Neuron (in vitro differentiated cells): ENCODE results near the gene MED27.

Experiments
- H2AFZ ChIP-seq: one replicate; pipeline ENCODE4 v1.6.1; 2013; ENCODE audit warnings: low read depth, mild to moderate bottlenecking, inconsistent platforms, low read length, moderate library complexity
- H3K27me3 ChIP-seq: one replicate; pipeline ENCODE4 v1.6.1; 2013; ENCODE audit warnings: low read length; ENCODE audit not compliant: insufficient read depth
- H3K36me3 ChIP-seq: one replicate; pipeline ENCODE4 v1.6.1; 2013; ENCODE audit warnings: low read length; ENCODE audit not compliant: insufficient read depth
- H3K4me1 ChIP-seq: one replicate; pipeline ENCODE4 v1.6.1; 2013; ENCODE audit warnings: low read length; ENCODE audit not compliant: insufficient read depth
- H3K4me3 ChIP-seq: 2 replicates; pipeline ENCODE4 v1.5.1; 2013; ENCODE audit warnings: mild to moderate bottlenecking, low read length, moderate library complexity
- H3K9me3 ChIP-seq: one replicate; pipeline ENCODE4 v1.6.1; 2013; ENCODE audit warnings: low read length

Gene MED27

DNA sequence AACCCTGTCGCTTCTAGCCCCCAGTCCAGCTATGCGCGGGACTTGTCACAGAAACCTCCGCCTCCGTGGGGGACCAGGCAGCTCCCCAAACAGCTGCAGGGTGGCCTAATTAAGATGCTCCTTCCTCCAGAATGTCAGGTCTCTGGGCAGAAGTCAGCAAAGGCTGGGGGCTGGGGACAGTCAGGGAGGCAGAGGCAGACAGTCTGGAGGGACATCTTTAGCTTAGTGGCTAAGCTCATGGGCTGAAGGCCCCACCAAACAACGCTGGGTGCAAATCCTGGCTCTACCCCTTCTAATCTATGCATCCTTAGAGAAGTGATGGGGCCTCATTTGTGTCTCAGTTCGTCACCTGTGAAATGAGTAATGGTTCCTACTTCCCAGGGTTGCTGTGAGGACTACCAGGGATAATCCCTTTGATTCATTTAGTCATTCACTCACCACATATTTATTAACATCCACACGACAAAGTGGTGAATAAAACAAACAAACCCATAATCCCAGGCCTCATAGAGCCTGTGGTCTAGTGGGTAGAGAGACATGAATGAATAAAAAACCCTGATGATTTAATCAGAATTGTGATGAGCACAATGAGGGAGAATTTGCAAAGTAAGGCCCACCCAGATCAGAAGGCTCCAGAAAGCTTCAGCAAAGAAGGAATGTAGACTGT is 20.2 kb upstream of the MED27 start:
- Histone ChIP-seq H2AFZ (no peak overlapping the region), H3K4me3 (no peak overlapping the region), H3K9me3 (no peaks in the 10 kb centered on the region), H3K4me1 (no peaks in the 10 kb centered on the region), H3K27me3 (no peaks in the 10 kb centered on the region), H3K36me3 (no peaks in the 10 kb centered on the region)

DNA sequence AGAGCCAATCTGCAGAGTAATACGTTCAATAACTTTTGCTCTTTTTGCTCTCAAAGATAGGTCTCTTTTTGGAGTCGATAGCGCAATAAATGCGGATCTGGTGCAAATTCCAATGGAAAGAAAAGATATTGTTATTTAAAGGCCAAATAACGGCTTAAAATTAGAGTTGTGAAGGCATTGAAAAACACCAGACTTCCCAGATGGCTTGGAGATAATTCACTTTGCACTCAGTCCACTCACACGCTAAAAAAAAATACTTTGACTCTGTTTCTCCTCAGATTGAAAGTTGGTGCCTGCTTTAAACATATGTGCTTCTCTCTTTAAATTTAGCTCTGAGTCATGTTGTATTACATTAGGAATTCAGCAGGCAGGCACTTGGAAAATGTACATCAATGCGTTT is 19.5 kb upstream of the MED27 start:
- Histone ChIP-seq H3K9me3 (no peaks in the 10 kb centered on the region), H3K27me3 (no peaks in the 10 kb centered on the region), H3K4me3 (no peak overlapping the region), H3K4me1 (no peaks in the 10 kb centered on the region), H3K36me3 (no peaks in the 10 kb centered on the region), H2AFZ (no peak overlapping the region)

DNA sequence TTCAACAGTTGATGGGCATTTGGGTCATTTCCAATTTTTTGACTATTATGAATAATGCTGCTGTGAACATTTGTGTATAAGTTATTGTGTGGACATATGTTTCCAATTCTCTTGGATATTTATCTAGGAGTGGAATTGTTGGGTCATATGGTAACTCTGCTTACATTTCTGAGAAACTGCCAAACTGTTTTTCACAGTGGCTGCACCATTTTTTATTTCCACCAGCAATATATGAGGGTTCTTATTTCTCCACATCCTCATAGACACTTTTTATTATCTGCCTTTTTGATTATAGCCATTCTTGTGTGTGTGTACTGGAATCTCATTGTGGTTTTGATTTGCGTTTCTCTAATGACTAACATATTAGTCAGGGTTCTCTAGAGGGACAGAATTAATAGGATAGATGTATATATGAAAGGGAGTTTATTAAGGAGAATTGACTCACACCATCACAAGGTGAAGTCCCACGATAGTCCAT is 14.7 kb upstream of the MED27 start:
- H2AFZ ChIP-seq: no peak overlapping the region
- H3K36me3 ChIP-seq: no peaks in the 10 kb centered on the region
- H3K27me3 ChIP-seq: no peaks in the 10 kb centered on the region
- no peaks in the 10 kb centered on the region for H3K4me1 ChIP-seq
- no peak overlapping the region for H3K4me3 ChIP-seq
- H3K9me3 ChIP-seq: no peaks in the 10 kb centered on the region

DNA sequence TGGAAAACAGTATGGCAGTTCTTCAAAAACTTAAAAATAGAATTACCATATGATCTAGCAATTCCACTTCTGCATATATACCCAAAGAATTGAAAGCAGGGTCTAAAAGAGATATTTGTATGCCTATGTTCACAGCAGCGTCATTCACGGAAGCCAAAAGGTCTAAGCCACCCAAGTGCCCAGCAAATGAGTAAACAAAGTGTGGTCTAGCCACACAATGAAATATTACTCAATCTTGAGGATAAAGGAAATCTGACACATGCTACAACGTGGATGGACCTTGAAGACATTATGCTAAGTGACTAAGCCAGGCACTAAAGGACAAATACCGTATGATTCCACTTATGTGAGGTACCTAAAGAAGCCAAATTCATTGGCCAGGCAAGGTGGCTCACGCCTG is 11.1 kb upstream of the MED27 start:
- no peaks in the 10 kb centered on the region for H3K36me3 ChIP-seq
- H3K4me3 ChIP-seq: no peak overlapping the region
- no peaks in the 10 kb centered on the region for H3K27me3 ChIP-seq
- H3K9me3 ChIP-seq: peaks cover 2% of the 10 kb centered on the region
- no peaks in the 10 kb centered on the region for H3K4me1 ChIP-seq
- H2AFZ ChIP-seq: no peak overlapping the region

DNA sequence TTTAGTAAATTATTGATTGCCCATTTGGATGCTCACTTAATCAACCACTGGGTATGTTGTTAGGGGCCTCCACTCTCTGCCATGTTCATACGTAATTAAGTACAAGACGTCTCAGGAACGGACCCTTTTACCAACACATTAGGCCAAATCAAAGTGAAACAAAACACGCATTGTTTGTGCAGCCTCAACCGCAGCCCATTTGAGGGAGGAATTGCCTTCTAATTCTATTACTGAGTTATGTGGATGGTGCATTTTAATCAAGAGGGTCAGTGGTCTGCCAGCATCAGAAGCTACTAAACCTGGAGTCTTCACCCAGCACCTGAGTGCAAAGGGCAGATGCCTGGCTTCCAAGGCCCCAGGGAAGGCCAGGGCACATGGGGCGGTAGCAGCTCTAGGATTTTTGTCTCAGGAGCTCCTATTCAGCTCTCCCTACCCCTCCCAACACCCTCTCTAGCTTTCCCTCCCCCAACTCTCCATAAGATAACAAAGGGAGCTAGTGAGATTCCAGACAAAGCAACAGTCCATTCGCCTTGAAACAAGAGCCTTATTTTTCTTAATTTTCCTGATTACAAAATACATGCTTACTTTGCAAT is 7.9 kb upstream of the MED27 start:
- no peak overlapping the region for H2AFZ ChIP-seq
- H3K4me1 ChIP-seq: no peaks in the 10 kb centered on the region
- no peaks in the 10 kb centered on the region for H3K36me3 ChIP-seq
- H3K4me3 ChIP-seq: no peak overlapping the region
- H3K27me3 ChIP-seq: no peaks in the 10 kb centered on the region
- H3K9me3 ChIP-seq: peaks cover 2% of the 10 kb centered on the region

DNA sequence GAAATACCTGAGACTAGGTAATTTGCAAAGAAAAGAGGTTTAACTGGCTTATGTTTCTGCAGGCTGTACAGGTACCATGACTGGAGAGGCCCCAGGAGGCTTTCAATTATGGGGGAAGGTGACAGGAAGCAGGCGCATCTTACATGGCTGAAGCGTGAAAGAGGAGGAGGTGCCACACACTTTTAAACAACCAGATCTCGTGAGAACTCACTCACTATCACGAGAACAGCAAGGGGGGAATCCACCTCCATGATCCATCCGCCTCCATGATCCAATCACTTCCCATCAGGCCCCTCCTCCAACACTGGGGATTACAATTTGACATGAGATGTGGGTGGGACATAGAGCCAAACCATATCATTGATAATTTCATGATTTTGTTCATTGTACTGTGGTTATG is 2.5 kb upstream of the MED27 start:
- no peaks in the 10 kb centered on the region for H3K27me3 ChIP-seq
- H2AFZ ChIP-seq: no peak overlapping the region
- no peaks in the 10 kb centered on the region for H3K36me3 ChIP-seq
- peaks cover 15% of the 10 kb centered on the region for H3K4me1 ChIP-seq
- no peaks in the 10 kb centered on the region for H3K9me3 ChIP-seq
- H3K4me3 ChIP-seq: no peak overlapping the region

DNA sequence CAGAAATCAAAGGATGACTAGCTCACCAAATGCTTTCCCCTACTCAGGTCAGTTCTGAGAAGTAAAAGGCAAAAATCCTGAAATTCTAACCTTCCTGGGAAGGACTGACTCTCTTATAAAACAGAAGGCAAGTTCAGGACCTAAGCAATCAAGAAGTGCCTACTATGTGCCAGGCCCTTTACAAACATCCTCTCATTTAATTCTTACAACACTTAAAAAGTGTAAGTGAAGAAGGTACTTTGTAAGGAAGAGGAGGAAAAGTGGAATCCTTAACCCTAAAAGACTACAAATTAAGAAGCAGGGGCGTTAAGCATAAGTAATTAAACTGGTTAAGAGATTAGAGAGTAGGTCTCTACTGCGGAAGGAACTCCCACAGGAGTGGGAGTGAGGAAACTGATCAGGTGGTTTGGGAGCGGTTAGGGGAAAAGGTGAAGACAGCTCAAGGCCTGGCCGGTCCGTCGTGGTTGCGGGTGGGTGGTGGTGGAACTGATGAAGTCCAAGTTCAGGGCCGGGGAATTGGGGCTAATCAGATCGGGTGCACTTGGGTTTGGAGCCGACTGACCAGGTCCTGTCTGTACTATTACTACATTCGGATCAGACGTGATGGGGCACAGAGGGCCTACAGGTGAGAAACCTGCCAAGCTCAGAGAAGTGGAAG is 839 bp downstream of the MED27 start:
- Histone ChIP-seq H3K9me3 (no peaks in the 10 kb centered on the region), H3K36me3 (peaks cover 16% of the 10 kb centered on the region), H3K4me3 (peak overlapping the region; percentile 79), H2AFZ (peak overlapping the region; percentile 85), H3K27me3 (no peaks in the 10 kb centered on the region), H3K4me1 (peaks cover 15% of the 10 kb centered on the region)

DNA sequence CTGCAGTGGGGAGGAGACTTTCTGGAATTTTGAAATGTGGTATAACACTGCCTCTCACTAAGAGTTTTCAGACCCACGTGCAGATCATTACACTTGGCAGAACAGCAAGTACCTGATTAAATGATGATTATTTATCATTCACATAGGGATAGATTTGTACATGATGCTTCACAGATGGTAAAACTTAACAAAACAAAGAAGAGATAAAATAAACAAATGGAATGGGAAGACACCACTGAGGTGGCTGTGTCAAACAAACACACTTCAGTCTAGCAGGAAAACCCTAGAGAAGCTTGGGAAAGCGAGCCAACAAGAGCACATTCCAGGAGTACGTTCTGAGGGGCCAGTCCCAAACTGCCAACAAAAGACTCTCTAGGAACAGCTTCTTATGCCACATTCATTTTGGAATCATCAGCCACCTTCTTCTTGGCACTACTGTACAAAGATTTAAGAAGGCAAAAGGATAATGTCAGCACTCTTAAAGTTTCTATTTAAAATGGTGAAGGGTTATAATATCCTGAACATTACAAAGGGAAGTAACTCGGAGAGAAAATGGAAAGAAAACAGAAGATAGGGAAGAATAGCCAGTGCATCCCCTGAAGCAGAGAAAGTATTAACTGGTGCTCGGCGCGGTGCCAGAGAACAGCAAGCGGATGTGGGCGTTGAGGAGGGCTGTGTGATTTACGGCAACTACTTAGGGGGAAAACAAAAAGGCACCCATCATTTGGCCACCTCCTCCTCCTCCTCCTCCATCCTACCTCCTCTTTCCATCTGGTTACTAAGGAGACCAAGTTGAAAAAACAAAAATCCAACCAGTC is 1.6 kb downstream of the MED27 start:
- no peaks in the 10 kb centered on the region for H3K27me3 ChIP-seq
- H3K9me3 ChIP-seq: no peaks in the 10 kb centered on the region
- peaks cover 16% of the 10 kb centered on the region for H3K36me3 ChIP-seq
- H3K4me1 ChIP-seq: peaks cover 15% of the 10 kb centered on the region
- H2AFZ ChIP-seq: no peak overlapping the region
- peak overlapping the region; percentile 79 for H3K4me3 ChIP-seq

DNA sequence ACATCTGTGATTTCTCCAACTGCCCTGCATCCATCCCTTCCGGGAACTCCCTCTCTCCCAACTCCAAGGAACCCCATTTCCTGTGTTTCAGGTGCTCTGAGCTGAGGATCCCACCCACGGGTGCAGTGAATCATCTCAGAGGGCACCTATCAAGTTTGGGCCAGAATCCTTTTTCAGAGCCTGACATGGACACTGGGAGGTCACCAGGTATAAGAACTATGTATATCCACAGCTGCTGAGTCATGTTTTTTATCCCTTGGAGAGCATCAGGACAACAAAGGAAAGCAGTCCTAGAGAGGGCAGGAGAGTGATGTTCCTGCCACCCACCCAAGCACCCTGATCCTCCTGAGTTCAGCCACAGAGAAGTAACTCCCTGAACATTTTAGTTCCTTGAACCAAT is 3.8 kb downstream of the MED27 start:
- Histone ChIP-seq H3K36me3 (peaks cover 26% of the 10 kb centered on the region), H3K9me3 (no peaks in the 10 kb centered on the region), H3K4me3 (no peak overlapping the region), H2AFZ (no peak overlapping the region), H3K27me3 (no peaks in the 10 kb centered on the region), H3K4me1 (peaks cover 15% of the 10 kb centered on the region)

DNA sequence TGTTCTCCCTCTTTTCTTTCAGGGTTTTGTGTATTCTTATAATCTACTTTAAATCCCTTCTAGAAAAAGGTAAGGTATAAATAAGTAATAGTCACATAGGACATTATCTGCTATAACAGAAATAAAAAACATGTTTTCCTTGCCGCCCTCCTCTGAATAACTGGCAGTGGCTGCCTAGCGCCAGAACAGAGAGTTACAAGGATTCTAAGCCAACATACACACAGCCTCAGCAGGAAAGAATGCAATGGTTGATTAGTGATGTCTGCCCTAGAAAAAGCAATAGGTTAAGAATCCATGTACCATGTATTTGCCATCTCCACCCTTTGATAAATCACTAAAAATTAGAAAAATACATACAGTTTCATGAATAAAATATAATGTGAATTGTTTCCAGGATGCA is 4.9 kb downstream of the MED27 start:
- no peaks in the 10 kb centered on the region for H3K27me3 ChIP-seq
- no peaks in the 10 kb centered on the region for H3K9me3 ChIP-seq
- H2AFZ ChIP-seq: no peak overlapping the region
- no peak overlapping the region for H3K4me3 ChIP-seq
- peaks cover 28% of the 10 kb centered on the region for H3K36me3 ChIP-seq
- peaks cover 17% of the 10 kb centered on the region for H3K4me1 ChIP-seq

DNA sequence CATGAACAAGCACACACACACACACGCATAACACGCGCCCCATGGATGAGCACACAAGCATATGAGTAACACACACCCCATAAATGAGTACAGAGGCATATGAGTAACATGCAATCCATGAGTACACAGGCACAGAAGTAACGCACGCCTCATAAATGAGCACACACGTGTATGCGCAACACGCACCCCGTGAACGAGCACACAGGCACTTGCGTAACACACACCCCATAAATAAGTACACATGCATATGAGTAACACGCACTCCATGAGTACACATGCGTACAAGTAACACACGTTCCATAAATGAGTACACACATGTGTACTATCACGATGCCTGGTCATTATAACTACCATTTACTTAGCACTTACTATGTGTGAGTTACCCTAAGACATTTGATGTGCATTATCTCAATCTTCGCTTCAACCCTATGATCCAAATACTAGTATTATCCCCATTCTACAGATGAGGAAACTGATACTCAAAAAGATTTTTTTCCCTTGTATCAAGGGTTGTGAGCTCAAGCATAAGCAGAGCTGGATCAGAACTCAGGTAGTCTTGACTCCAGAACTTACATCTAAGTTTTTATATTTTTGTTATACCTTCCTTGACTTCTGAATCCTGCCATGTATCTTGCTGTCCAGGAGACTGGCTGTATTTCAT is 7.7 kb downstream of the MED27 start:
- Histone ChIP-seq H3K36me3 (peaks cover 27% of the 10 kb centered on the region), H3K27me3 (no peaks in the 10 kb centered on the region), H2AFZ (no peak overlapping the region), H3K9me3 (no peaks in the 10 kb centered on the region), H3K4me1 (peaks cover 13% of the 10 kb centered on the region), H3K4me3 (no peak overlapping the region)

DNA sequence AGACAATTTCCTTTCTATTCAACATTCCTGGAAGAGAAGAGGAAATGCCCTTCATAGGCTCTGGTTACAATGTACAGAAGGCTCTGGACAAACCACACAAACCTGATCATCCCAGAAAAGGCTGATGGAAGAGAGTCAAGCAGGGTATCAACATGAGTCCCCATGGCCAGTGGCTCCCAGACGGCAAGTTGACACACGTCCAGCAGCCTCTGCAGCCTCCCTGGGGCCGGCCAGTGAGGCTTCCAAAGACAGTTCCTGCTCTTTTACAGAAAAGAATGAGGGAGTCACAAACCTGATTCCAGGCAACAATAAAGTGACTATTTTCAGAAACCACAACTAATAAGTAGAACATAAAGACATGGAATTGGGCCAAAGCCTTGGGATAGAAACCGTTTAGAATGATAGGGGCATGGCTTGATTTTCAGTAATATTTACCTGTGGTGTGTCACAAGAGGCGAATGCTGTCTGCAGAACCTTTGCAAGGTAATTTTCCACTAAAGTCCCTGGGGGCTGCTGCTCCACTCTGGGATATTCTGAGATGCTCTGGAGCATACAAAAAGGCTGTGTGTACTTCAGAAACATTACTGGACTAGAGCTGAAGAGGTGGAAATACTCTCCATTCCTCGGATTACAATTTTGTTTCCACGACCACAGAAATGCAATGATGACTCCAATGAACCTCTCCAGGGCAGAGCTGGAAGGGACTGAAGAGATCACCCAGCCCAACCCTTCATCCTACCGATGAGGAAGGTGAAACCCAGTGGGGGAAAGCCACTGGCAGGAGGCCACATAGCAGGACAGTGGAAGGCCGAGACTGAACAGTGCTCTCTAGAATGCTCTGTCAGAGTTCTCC is 10.4 kb downstream of the MED27 start:
- H3K9me3 ChIP-seq: no peaks in the 10 kb centered on the region
- H3K4me3 ChIP-seq: no peak overlapping the region
- no peak overlapping the region for H2AFZ ChIP-seq
- H3K27me3 ChIP-seq: no peaks in the 10 kb centered on the region
- H3K4me1 ChIP-seq: peaks cover 13% of the 10 kb centered on the region
- peaks cover 14% of the 10 kb centered on the region for H3K36me3 ChIP-seq
